Naive thymus-derived CD8-positive, alpha-beta T cell (primary cell): ENCODE results near the gene DRC3. TPM values are rescaled to one million over a fixed set of nuclear protein-coding genes. Genes with fewer than 3 reads are reported as not detected.

Source experiments
- ATAC-seq, 2 donors: fragments of 150-1000 bp; cut with Tn5 transposase in 1 of 2; sonication (Bioruptor Pico), chemical (Tn5 transposase) in 1 of 2; 1 replicate in 1 of 2; 2 replicates in 1 of 2; pipeline ENCODE4 v1.10.0; 2021; ENCODE audit warnings: mild to moderate bottlenecking in 2 of 2, moderate library complexity in 2 of 2
- POLR2A ChIA-PET: fragments of 350-600 bp; sonication (Branson Sonifier 250); formaldehyde crosslinking; loops from one replicate; lab custom pipeline; 2021; ENCODE audit warnings: antibody characterized with exemption; lab: Charles Lee
- DNase-seq, 10 donors: peaks; one replicate each; pipeline versions ENCODE4 v3.0.0 to v3.0.0-alpha.2; 2020 to 2022
- H3K27ac Mint-ChIP-seq, 10 donors: one replicate each; pipeline ENCODE4 v1.8.0; 2020 to 2022; ENCODE audit warnings: mild to moderate bottlenecking in 10 of 10, mixed read lengths in 10 of 10, moderate library complexity in 4 of 10, inconsistent platforms in 1 of 10
- H3K27me3 Mint-ChIP-seq, 5 donors: one replicate each; pipeline ENCODE4 v1.8.0; 2021 to 2022; ENCODE audit warnings: mixed read lengths in 5 of 5
- H3K36me3 Mint-ChIP-seq, 3 donors: one replicate each; pipeline ENCODE4 v1.8.0; 2020 to 2022; ENCODE audit warnings: mixed read lengths in 3 of 3, mild to moderate bottlenecking in 2 of 3, inconsistent platforms in 1 of 3
- H3K4me1 Mint-ChIP-seq, 4 donors: one replicate each; pipeline ENCODE4 v1.8.0; 2021 to 2022; ENCODE audit warnings: mixed read lengths in 4 of 4
- H3K4me3 Mint-ChIP-seq, 10 donors: one replicate each; pipeline ENCODE4 v1.8.0; 2020 to 2022; ENCODE audit warnings: mild to moderate bottlenecking in 10 of 10, mixed read lengths in 10 of 10, moderate library complexity in 6 of 10, inconsistent platforms in 1 of 10
- H3K9me3 Mint-ChIP-seq, 9 donors: one replicate each; pipeline ENCODE4 v1.8.0; 2020 to 2022; ENCODE audit warnings: mixed read lengths in 9 of 9, mild to moderate bottlenecking in 3 of 9, inconsistent platforms in 1 of 9, moderate library complexity in 1 of 9
- polyA plus RNA-seq, 3 donors: library from polyadenylated mRNA; unstranded; fragments of 300-500 nt; fragmentation: Illumina TruSeq; gene quantifications; one replicate each; pipeline ENCODE4 v1.2.3, GENCODE V29; 2021
- total RNA-seq, 8 experiments: library from RNA in 2 of 8; stranded (reverse) in 2 of 8; gene quantifications; one replicate each; pipeline ENCODE4 v1.2.3 and lab custom pipeline; 2021 to 2026

DRC3 gene
- total and polyA plus RNA-seq, 5 experiments from 2014 or later, result 0.31 to 1.7 (median 0.99) TPM; not detected in 1

- H3K27me3 Mint-ChIP-seq, result no peaks in the 10 kb centered on the region
- H3K4me3 Mint-ChIP-seq, result peak overlapping the region; percentile 70 to 93 (median 82)
- H3K9me3 Mint-ChIP-seq, result no peaks in the 10 kb centered on the region
- no peak for DNase-seq
- POLR2A ChIA-PET, result interaction anchor here (1.0 to 8.4 kb wide), 5 partner anchors 13 to 208 kb away, joined by 3 to 130 read pairs (median 4); partner anchors contain the start of genes DRC3 and TOM1L2
- H3K27ac Mint-ChIP-seq, result peak overlapping the region; percentile 95 to 99 (median 98)
- H3K36me3 Mint-ChIP-seq, result peaks cover 6 to 13% (median 7%) of the 10 kb centered on the region in 3 donors
- ATAC-seq, result no peak
- peaks cover 48 to 81% (median 80%) of the 10 kb centered on the region in 4 donors for H3K4me1 Mint-ChIP-seq
These were observed 13.7 kb upstream of the DRC3 start for GRCh38 chr17:17958982-17959381.

- Mint-ChIP-seq H3K4me3 (peak overlapping the region; percentile 70 to 93 (median 82)), H3K4me1 (peaks cover 45 to 76% (median 75%) of the 10 kb centered on the region in 4 donors), H3K27me3 (no peaks in the 10 kb centered on the region), H3K36me3 (peaks cover 6 to 11% (median 7%) of the 10 kb centered on the region in 3 donors), H3K27ac (peak overlapping the region; percentile 95 to 99 (median 98)), H3K9me3 (no peaks in the 10 kb centered on the region)
- peak; percentile 15 to 44 for ATAC-seq
- POLR2A ChIA-PET, result interaction anchor here (1.2 to 8.4 kb wide), 4 partner anchors 12 to 202 kb away, joined by 3 to 130 read pairs (median 6); partner anchors contain the start of genes DRC3 and TOM1L2
- peak in 2 of 10 donors; percentile 27 to 31 for DNase-seq
These were observed 12.9 kb upstream of the DRC3 start for GRCh38 chr17:17959520-17960361.

DNA sequence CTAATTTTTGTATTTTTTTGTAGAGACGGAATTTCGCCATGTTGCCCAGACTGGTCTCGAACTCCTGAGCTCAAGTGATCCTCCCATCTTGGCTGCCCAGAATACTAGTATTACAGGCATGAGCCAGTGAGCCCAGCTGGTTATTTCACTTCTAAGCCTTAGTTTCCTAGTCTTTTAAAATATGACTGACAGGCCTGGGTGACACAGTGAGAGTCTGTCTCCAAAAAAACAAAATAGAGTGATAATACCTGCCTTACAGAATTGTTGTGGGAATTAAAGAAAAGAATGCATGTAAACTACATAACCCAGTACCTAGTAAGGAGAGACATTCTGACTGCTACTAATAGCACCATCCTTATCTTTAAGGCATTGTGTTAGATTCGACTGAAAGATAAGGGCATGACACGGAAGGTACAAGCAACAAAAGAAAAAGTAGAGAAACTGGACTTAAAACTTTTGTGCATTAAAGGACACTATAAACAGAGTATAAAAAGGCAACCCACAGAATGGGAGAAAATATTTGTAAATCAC, 12.1 kb upstream of the DRC3 start:
- no peak for ATAC-seq
- DNase-seq, result no peak
- POLR2A ChIA-PET, result interaction anchor here (1.2 to 8.4 kb wide), 3 partner anchors 11 to 203 kb away, joined by 3 to 130 read pairs (median 4); partner anchors contain the start of genes DRC3 and TOM1L2
- Mint-ChIP-seq H3K4me3 (peak overlapping the region in 9 of 10 donors; percentile 1 to 88 (median 73)), H3K36me3 (peaks cover 4 to 7% (median 6%) of the 10 kb centered on the region in 3 donors), H3K27me3 (no peaks in the 10 kb centered on the region), H3K4me1 (peaks cover 46 to 76% (median 75%) of the 10 kb centered on the region in 4 donors), H3K9me3 (no peaks in the 10 kb centered on the region), H3K27ac (peak overlapping the region; percentile 95 to 99 (median 98))

DNA sequence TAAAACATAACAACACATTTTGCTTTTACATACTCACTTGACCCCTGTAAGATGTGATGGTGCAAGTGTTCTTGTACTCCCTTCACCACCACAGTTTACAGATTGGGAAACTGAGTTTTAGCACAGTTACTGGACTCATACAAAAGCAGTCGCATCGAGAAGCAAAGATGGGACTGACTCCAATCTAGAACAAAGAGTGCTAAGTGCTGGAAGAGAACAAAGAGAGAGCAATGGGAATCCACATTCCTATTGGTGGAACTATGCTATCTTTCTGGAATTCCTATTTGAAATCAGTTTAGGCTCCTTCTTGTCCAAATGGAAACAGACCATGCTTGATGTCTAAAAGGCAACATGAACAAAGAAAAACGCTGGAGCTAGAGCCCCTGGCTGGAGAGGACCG, 9.6 kb upstream of the DRC3 start:
- Mint-ChIP-seq H3K4me1 (peaks cover 47 to 80% (median 78%) of the 10 kb centered on the region in 4 donors), H3K27ac (peak overlapping the region in 7 of 10 donors; percentile 22 to 71 (median 39)), H3K36me3 (peaks cover 0 to 7% (median 4%) of the 10 kb centered on the region in 3 donors), H3K27me3 (no peaks in the 10 kb centered on the region), H3K4me3 (no peak overlapping the region), H3K9me3 (no peaks in the 10 kb centered on the region)
- ATAC-seq (no peak), DNase-seq (no peak)
- POLR2A ChIA-PET, result no interaction called here

DNA sequence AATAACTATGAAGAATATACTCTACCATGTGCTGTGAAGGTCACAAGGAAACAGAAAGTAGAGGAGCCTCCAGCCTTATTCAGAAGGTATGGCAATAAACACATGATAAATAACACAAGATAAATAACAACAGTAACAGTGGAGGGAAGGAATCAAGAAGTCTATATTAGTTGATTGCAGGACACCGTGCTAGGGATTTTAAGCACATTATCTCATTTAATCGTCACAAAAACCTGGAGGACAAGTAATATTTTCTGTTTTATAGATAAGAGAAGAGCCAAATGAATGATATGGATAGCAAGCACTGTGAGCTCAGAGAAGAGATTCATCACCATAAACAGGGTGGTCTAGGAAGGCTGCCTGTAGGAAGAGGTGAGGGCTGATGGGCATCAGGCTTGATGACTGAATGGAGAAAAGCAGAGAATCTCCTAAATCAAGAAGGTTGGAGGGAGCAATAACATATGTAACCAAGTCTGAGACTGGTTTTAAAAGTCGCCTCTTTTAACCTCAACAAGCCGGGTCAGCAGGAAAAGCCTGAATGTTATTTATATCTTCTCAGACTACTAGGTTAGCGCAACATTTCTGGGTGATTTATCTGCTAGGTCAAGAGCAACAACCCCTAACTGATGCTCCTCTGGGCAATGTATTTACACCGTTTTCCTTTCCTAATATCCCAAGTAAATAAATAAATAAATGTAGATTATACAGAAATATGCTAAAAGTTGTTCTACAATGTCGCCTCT, 8.8 kb upstream of the DRC3 start:
- H3K27ac Mint-ChIP-seq, result peak overlapping the region in 8 of 10 donors; percentile 27 to 81 (median 52)
- no peak overlapping the region for H3K4me3 Mint-ChIP-seq
- no peak for ATAC-seq
- no peaks in the 10 kb centered on the region for H3K27me3 Mint-ChIP-seq
- POLR2A ChIA-PET, result no interaction called here
- peaks cover 0 to 7% (median 4%) of the 10 kb centered on the region in 3 donors for H3K36me3 Mint-ChIP-seq
- peaks cover 47 to 77% (median 75%) of the 10 kb centered on the region in 4 donors for H3K4me1 Mint-ChIP-seq
- no peaks in the 10 kb centered on the region for H3K9me3 Mint-ChIP-seq
- no peak for DNase-seq

DNA sequence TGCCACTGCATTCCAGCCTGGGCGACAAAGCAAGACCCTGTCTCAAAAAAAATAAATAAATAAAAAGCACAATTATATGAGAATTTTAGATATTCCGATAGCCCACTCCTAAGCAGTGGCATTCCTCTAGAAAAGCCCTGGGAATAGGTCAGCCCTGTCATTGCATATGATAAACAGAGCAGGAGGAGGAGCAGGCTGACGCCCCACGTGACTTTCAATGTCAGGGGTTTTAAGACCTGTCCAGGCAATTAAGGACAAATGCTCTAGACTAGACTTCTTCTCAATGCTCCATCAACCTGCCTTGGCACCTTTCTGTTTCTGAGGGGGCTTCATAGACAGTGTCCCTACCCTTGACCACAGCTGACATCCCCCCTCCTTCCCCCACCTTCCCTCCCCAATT, 8.0 kb upstream of the DRC3 start:
- H3K4me1 Mint-ChIP-seq, result peaks cover 42 to 77% (median 73%) of the 10 kb centered on the region in 4 donors
- peaks cover 0 to 7% (median 4%) of the 10 kb centered on the region in 3 donors for H3K36me3 Mint-ChIP-seq
- DNase-seq, result no peak
- no peak for ATAC-seq
- H3K9me3 Mint-ChIP-seq, result no peaks in the 10 kb centered on the region
- H3K27ac Mint-ChIP-seq, result peak overlapping the region in 1 of 10 donors; percentile 5
- no peaks in the 10 kb centered on the region for H3K27me3 Mint-ChIP-seq
- POLR2A ChIA-PET, result no interaction called here
- no peak overlapping the region for H3K4me3 Mint-ChIP-seq

DNA sequence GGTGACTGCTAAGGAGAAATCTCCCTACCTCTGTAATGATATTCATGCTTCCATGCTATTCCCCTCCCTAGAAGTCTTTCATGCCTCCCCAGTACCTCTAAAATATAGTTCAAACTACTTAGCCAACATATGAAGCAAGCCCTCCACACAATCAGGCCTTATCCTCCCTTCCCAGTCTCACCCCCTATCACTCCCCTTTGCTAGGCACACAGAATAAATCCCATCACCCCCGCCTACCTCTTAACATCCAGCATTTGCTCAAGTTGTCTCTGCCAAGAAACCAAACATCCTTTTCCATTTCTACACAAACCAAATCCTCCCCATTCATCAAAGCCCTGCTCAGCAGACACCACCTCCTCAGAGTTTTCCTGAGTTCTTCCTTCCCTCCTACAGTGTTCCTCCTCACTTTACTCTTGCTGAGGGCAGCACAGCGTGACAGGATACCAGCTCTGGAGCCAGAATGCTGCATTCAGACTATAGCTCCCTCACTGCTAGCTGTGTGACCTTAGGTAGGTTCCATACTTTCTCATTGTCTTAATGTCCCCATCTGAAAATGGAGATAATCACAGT, 7.4 kb upstream of the DRC3 start:
- DNase-seq, result no peak
- Mint-ChIP-seq H3K4me3 (peak overlapping the region in 3 of 10 donors; percentile 1 to 12 (median 4)), H3K27ac (peak overlapping the region in 6 of 10 donors; percentile 3 to 85 (median 20)), H3K9me3 (no peaks in the 10 kb centered on the region), H3K4me1 (peaks cover 42 to 77% (median 72%) of the 10 kb centered on the region in 4 donors), H3K36me3 (peaks cover 0 to 7% (median 4%) of the 10 kb centered on the region in 3 donors), H3K27me3 (no peaks in the 10 kb centered on the region)
- ATAC-seq, result no peak
- POLR2A ChIA-PET, result no interaction called here

- H3K36me3 Mint-ChIP-seq, result peaks cover 0 to 7% (median 2%) of the 10 kb centered on the region in 3 donors
- no peak for DNase-seq
- H3K9me3 Mint-ChIP-seq, result no peaks in the 10 kb centered on the region
- POLR2A ChIA-PET, result no interaction called here
- H3K27me3 Mint-ChIP-seq, result no peaks in the 10 kb centered on the region
- H3K27ac Mint-ChIP-seq, result peak overlapping the region in 3 of 10 donors; percentile 19 to 72 (median 55)
- H3K4me1 Mint-ChIP-seq, result peaks cover 41 to 78% (median 72%) of the 10 kb centered on the region in 4 donors
- no peak for ATAC-seq
- no peak overlapping the region for H3K4me3 Mint-ChIP-seq
These were observed 6.3 kb upstream of the DRC3 start for GRCh38 chr17:17966399-17966798.

DNA sequence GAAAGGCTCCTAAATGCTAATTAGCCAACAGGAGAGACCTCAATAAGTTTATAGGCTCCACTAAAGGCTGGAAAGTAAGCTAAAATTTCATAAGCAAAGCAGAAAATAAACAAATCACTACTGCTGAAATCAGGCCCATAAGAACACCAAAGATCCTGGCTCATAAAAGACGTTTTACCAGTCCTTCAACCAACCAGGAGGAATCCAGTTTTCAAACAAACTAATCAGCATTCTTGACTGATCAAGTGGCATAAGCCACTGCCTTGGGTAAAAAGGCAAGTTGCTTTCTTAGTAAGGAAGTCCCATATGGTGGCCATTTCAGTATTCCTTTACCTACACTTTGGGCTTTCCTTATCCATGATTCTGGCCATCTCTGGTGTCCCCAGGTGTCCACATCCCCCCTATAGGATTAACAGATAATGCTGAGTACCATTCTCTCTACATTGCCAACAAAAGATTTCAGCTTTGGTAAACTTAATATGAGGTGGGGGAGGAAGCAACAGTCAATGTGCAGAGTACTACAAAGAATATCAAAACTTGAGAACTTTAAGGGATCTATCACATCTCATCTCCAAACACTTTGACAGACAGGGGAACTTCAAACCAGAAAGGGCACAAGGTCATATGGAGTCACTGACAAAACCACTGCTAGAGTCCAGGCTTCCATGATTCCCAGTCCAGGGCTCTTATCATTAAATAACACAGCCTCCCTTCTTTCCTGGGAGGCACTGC, 1.8 kb upstream of the DRC3 start:
- no peak for DNase-seq
- Mint-ChIP-seq H3K36me3 (no peaks in the 10 kb centered on the region), H3K9me3 (no peaks in the 10 kb centered on the region), H3K4me1 (peaks cover 28 to 66% (median 63%) of the 10 kb centered on the region in 4 donors), H3K27ac (peak overlapping the region in 9 of 10 donors; percentile 62 to 92 (median 81)), H3K4me3 (peak overlapping the region; percentile 75 to 97 (median 90)), H3K27me3 (no peaks in the 10 kb centered on the region)
- POLR2A ChIA-PET, result interaction anchor here (7.1 kb wide), 1 partner anchor 13 kb away, joined by 130 read pairs; no protein-coding TSS in a partner anchor
- ATAC-seq, result no peak

GRCh38 chr17:17971431-17972125, 1.1 kb upstream of the DRC3 start:
- peak overlapping the region; percentile 42 to 96 (median 81) for H3K27ac Mint-ChIP-seq
- H3K9me3 Mint-ChIP-seq, result no peaks in the 10 kb centered on the region
- DNase-seq (peak in 5 of 10 donors; percentile 24 to 36 (median 27)), ATAC-seq (no peak)
- H3K4me1 Mint-ChIP-seq, result peaks cover 26 to 59% (median 56%) of the 10 kb centered on the region in 4 donors
- POLR2A ChIA-PET, result interaction anchor here (1.0 to 7.1 kb wide), 7 partner anchors 14 to 343 kb away, joined by 3 to 130 read pairs (median 4); partner anchors contain the start of genes SMCR8, SREBF1 and TOP3A
- H3K4me3 Mint-ChIP-seq, result peak overlapping the region; percentile 75 to 97 (median 90)
- H3K27me3 Mint-ChIP-seq, result no peaks in the 10 kb centered on the region
- no peaks in the 10 kb centered on the region for H3K36me3 Mint-ChIP-seq

DNA sequence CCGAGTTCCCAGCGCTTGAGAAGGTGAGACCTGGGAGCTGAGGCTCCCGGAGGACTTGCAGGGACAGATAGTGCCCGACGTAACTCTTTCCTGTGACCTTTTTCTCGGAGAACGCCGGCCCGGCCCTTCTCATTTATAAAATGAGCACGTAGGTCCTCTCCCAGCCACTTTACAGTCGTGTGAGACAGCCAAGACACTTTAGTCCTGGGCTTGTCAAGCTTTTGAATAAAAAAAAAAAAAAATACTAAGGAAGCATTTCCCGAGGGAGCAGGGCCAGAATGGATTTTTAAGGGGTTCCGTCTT, 241 bp downstream of the DRC3 start:
- Mint-ChIP-seq H3K9me3 (no peaks in the 10 kb centered on the region), H3K4me3 (peak overlapping the region; percentile 89 to 99 (median 95)), H3K4me1 (peaks cover 18 to 46% (median 44%) of the 10 kb centered on the region in 4 donors), H3K27me3 (no peaks in the 10 kb centered on the region), H3K27ac (peak overlapping the region; percentile 66 to 99 (median 96)), H3K36me3 (no peaks in the 10 kb centered on the region)
- peak in 1 of 2 donors; percentile 0 for ATAC-seq
- POLR2A ChIA-PET, result interaction anchor here (0.9 to 7.1 kb wide), 11 partner anchors 14 to 342 kb away, joined by 3 to 130 read pairs (median 4); partner anchors contain the start of genes ATPAF2, GID4, SMCR8 and SREBF1
- DNase-seq, result no peak
